Measurements from ENCODE around the gene DNAH1.

DNAH1 gene

GRCh38 chr3:52343946-52344600 is 28.0 kb downstream of the DNAH1 start:
- no peak for DNase-seq

GRCh38 chr3:52345521-52346109 is 29.5 kb downstream of the DNAH1 start:
- DNase-seq = no peak

- no peak for DNase-seq
Measured at GRCh38 chr3:52346623-52347530, 30.8 kb downstream of the DNAH1 start.

GRCh38 chr3:52347716-52348635 is 31.9 kb downstream of the DNAH1 start:
- no peak for DNase-seq

GRCh38 chr3:52349131-52349530 is 33.0 kb downstream of the DNAH1 start:
- no peak for DNase-seq

- no peak for DNase-seq
Measured at GRCh38 chr3:52349611-52350395, 33.7 kb downstream of the DNAH1 start.

- no peak for DNase-seq
Measured at GRCh38 chr3:52350416-52350815, 34.3 kb downstream of the DNAH1 start.

GRCh38 chr3:52350981-52351761 is 35.1 kb downstream of the DNAH1 start:
- no peak for DNase-seq

- no peak for DNase-seq
Measured at GRCh38 chr3:52351762-52352368, 35.7 kb downstream of the DNAH1 start.

- DNase-seq = no peak
Measured at GRCh38 chr3:52352566-52352965, 36.4 kb downstream of the DNAH1 start.

- no peak for DNase-seq
Measured at GRCh38 chr3:52353291-52353855, 37.3 kb downstream of the DNAH1 start.

GRCh38 chr3:52354676-52355075 is 38.6 kb downstream of the DNAH1 start:
- no peak for DNase-seq

- no peak for DNase-seq
Measured at GRCh38 chr3:52355526-52355925, 39.4 kb downstream of the DNAH1 start.

GRCh38 chr3:52356126-52356525 is 40.0 kb downstream of the DNAH1 start:
- DNase-seq = no peak

- no peak for DNase-seq
Measured at GRCh38 chr3:52357151-52358080, 41.3 kb downstream of the DNAH1 start.

GRCh38 chr3:52358362-52358940 is 42.3 kb downstream of the DNAH1 start:
- DNase-seq = no peak

- DNase-seq = no peak
Measured at GRCh38 chr3:52359116-52359855, 43.2 kb downstream of the DNAH1 start.

- no peak for DNase-seq
Measured at GRCh38 chr3:52361011-52361410, 44.9 kb downstream of the DNAH1 start.

All from NCI-H2081 treated with DMSO at 0.1 percent for 48 hours (cell line).